ENCODE data around the gene BCAP31. TPM values are rescaled to one million over a fixed set of nuclear protein-coding genes. Genes with fewer than 3 reads are reported as not detected.

Gene BCAP31
- total RNA-seq, 1 donor from 2014 or later = 118 TPM

DNA sequence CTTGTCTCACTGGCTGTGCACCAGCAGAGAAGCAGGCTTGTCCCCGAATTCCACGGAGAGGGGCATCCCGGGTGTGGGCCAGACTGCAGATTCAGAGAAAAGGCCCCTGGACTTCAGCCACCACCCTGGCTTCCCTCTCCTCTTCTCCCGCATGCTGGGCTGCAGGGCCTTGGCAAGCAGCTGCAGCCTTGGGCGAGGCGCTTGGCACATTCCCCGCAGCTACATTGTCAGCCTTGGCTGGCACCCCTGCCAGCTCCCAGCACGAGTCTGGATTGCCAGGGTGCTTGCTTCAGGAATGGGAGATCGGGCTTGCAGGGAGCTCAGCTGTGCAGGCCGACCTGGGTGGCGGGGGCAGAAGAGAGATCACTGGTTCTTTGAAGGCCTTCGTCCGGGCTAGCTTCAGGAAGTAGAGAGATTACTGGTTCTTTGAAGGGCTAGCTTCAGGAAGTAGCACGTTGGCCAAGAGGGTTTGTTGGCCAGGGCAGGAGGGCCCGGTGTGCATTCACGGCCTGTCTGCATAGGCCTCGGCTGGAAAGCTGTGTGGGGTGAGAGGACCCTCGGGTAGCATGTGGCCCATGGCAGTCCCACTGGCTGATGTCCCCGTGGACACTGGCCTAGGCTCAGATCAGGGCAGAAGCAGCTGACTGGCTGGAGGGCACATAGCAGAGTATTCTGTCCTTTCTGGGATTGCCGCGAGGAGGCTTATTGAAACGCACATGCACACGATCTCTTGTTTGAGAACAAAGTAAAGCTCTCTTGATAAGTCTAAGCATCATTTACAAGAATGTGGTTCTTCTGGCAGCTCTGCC, 3.1 kb upstream of the BCAP31 start:
- no peak for DNase-seq (ENCODE audit: low spot score in 2 of 2, unreplicated experiment in 2 of 2)
- no peak for TF ChIP-seq CTCF (IDR thresholded peaks at IDR 0.05; ENCODE audit: unreplicated experiment)
- Mint-ChIP-seq H3K36me3 (peaks cover 17% of the 10 kb centered on the region), H3K27me3 (ENCODE audit: low read depth) (no peaks in the 10 kb centered on the region), H3K9me3 (peaks cover 15% of the 10 kb centered on the region), H3K4me1 (peaks cover 13% of the 10 kb centered on the region), H3K27ac (no peak overlapping the region), H3K4me3 (peak overlapping the region; percentile 49)

GRCh38 chrX:153726286-153727122, 2.3 kb upstream of the BCAP31 start:
- peaks cover 9% of the 10 kb centered on the region for H3K9me3 Mint-ChIP-seq
- H3K4me3 Mint-ChIP-seq = peak overlapping the region; percentile 49
- H3K36me3 Mint-ChIP-seq = peaks cover 12% of the 10 kb centered on the region
- DNase-seq (ENCODE audit: low spot score in 2 of 2, unreplicated experiment in 2 of 2) = no peak
- TF ChIP-seq CTCF (IDR thresholded peaks at IDR 0.05; ENCODE audit: unreplicated experiment) = no peak
- no peaks in the 10 kb centered on the region for H3K27me3 Mint-ChIP-seq (ENCODE audit: low read depth)
- peaks cover 18% of the 10 kb centered on the region for H3K4me1 Mint-ChIP-seq
- H3K27ac Mint-ChIP-seq = no peak overlapping the region

DNA sequence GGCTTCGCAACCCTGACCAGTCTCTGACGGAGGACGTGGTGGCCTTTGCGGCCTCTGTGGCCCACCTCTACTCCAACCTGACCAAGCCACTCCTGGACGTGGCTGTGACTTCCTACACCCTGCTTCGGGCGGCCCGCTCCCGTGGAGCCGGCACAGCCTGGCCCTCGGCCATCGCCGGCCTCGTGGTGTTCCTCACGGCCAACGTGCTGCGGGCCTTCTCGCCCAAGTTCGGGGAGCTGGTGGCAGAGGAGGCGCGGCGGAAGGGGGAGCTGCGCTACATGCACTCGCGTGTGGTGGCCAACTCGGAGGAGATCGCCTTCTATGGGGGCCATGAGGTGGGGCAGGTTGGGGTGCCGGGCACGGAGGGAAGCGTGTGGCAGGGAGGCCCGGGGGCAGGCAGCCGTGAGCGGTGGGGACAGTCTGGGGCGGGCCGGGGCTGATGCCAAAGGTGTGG, 1.7 kb upstream of the BCAP31 start:
- no peaks in the 10 kb centered on the region for H3K27me3 Mint-ChIP-seq (ENCODE audit: low read depth)
- peak overlapping the region; percentile 37 for H3K4me3 Mint-ChIP-seq
- no peak overlapping the region for H3K27ac Mint-ChIP-seq

DNA sequence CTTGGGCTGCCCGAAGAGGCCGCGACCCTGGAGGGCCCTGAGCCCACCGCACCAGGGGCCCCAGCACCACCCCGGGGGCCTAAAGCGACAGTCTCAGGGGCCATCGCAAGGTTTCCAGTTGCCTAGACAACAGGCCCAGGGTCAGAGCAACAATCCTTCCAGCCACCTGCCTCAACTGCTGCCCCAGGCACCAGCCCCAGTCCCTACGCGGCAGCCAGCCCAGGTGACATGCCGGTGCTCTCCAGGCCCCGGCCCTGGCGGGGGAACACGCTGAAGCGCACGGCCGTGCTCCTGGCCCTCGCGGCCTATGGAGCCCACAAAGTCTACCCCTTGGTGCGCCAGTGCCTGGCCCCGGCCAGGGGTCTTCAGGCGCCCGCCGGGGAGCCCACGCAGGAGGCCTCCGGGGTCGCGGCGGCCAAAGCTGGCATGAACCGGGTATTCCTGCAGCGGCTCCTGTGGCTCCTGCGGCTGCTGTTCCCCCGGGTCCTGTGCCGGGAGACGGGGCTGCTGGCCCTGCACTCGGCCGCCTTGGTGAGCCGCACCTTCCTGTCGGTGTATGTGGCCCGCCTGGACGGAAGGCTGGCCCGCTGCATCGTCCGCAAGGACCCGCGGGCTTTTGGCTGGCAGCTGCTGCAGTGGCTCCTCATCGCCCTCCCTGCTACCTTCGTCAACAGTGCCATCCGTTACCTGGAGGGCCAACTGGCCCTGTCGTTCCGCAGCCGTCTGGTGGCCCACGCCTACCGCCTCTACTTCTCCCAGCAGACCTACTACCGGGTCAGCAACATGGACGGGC, 1.0 kb upstream of the BCAP31 start:
- peak overlapping the region; percentile 12 for H3K27ac Mint-ChIP-seq
- DNase-seq (ENCODE audit: low spot score in 2 of 2, unreplicated experiment in 2 of 2) = no peak

More for the DNA sequence above, 1.7 kb upstream of the BCAP31 start:
- no peak for TF ChIP-seq CTCF (IDR thresholded peaks at IDR 0.05; ENCODE audit: unreplicated experiment)
- peaks cover 4% of the 10 kb centered on the region for H3K9me3 Mint-ChIP-seq
- H3K36me3 Mint-ChIP-seq = peaks cover 7% of the 10 kb centered on the region
- peaks cover 18% of the 10 kb centered on the region for H3K4me1 Mint-ChIP-seq
- no peak for DNase-seq (ENCODE audit: low spot score in 2 of 2, unreplicated experiment in 2 of 2)

More for the DNA sequence above, 1.0 kb upstream of the BCAP31 start:
- H3K27me3 Mint-ChIP-seq (ENCODE audit: low read depth) = no peaks in the 10 kb centered on the region
- TF ChIP-seq CTCF (IDR thresholded peaks at IDR 0.05; ENCODE audit: unreplicated experiment) = no peak
- peak overlapping the region; percentile 58 for H3K4me3 Mint-ChIP-seq
- peaks cover 18% of the 10 kb centered on the region for H3K4me1 Mint-ChIP-seq
- H3K9me3 Mint-ChIP-seq = no peaks in the 10 kb centered on the region
- peaks cover 4% of the 10 kb centered on the region for H3K36me3 Mint-ChIP-seq
